DND-41 (cell line): ENCODE results near the gene WFS1.

Experiments used
- ATAC-seq: fragments of 200-7000 bp; cut with Tn5 transposase; 3 replicates; pipeline ENCODE4 v1.9.1; 2021; ENCODE audit warnings: low read depth; ENCODE audit not compliant: insufficient read depth
- DNase-seq: peaks from one replicate; pipeline ENCODE4 v3.0.0-alpha.2; 2020
- H2AFZ ChIP-seq: 2 replicates; pipeline ENCODE4 v1.6.0; 2012; ENCODE audit warnings: low read depth, low read length
- H3K27ac ChIP-seq: 2 replicates; pipeline ENCODE4 v1.5.1; 2012; ENCODE audit warnings: low read length, inconsistent platforms
- H3K27me3 ChIP-seq: fragments of 200-600 bp; sonication (generic); 2 replicates; pipeline ENCODE4 v1.6.0; 2012; ENCODE audit warnings: low read length, mild to moderate bottlenecking, inconsistent platforms; ENCODE audit not compliant: insufficient read depth, poor library complexity
- H3K36me3 ChIP-seq: 2 replicates; pipeline ENCODE4 v1.5.1; 2012; ENCODE audit warnings: low read length, inconsistent platforms; ENCODE audit not compliant: insufficient read depth
- H3K4me1 ChIP-seq: 2 replicates; pipeline ENCODE4 v1.5.1; 2012; ENCODE audit warnings: mild to moderate bottlenecking, low read length; ENCODE audit not compliant: insufficient read depth
- H3K4me2 ChIP-seq: 2 replicates; pipeline ENCODE4 v1.6.0; 2012; ENCODE audit warnings: mild to moderate bottlenecking, moderate library complexity, low read length, inconsistent platforms; ENCODE audit not compliant: insufficient read depth
- H3K4me3 ChIP-seq, 2 experiments: fragments of 200-600 bp in 1 of 2; shearing (Covaris generic) in 1 of 2; 2 replicates each; pipeline ENCODE4 v1.5.1; 2012 to 2016; ENCODE audit warnings: inconsistent platforms in 2 of 2, low read length in 2 of 2, mild to moderate bottlenecking in 2 of 2, low read depth in 1 of 2, moderate library complexity in 1 of 2
- H3K79me2 ChIP-seq: 2 replicates; pipeline ENCODE4 v1.6.0; 2012; ENCODE audit warnings: low read length, inconsistent platforms; ENCODE audit not compliant: insufficient read depth
- H3K9ac ChIP-seq: 2 replicates; pipeline ENCODE4 v1.6.0; 2012; ENCODE audit warnings: low read depth, mild to moderate bottlenecking, inconsistent platforms, low read length, moderate library complexity
- H3K9me3 ChIP-seq: 2 replicates; pipeline ENCODE4 v1.5.1; 2012; ENCODE audit warnings: low read length, moderate library complexity, mild to moderate bottlenecking, inconsistent platforms; ENCODE audit not compliant: insufficient read depth, severe bottlenecking
- H4K20me1 ChIP-seq: 2 replicates; pipeline ENCODE4 v1.6.0; 2012; ENCODE audit warnings: low read length; ENCODE audit not compliant: insufficient read depth
- EZH2 ChIP-seq: IDR thresholded peaks from 3 replicates; pipeline ENCODE4 v1.6.1; 2012; ENCODE audit warnings: borderline replicate concordance, low read depth, mild to moderate bottlenecking, moderate library complexity, low read length, inconsistent platforms; ENCODE audit not compliant: severe bottlenecking
- TF ChIP-seq, protein P1 (sequence below): IDR thresholded peaks from 2 replicates; pipeline ENCODE4 v1.5.1; 2012; ENCODE audit warnings: borderline replicate concordance, low read length, moderate library complexity, mild to moderate bottlenecking; ENCODE audit not compliant: poor library complexity, severe bottlenecking; ENCODE audit errors: extremely low read depth

Gene WFS1

DNA sequence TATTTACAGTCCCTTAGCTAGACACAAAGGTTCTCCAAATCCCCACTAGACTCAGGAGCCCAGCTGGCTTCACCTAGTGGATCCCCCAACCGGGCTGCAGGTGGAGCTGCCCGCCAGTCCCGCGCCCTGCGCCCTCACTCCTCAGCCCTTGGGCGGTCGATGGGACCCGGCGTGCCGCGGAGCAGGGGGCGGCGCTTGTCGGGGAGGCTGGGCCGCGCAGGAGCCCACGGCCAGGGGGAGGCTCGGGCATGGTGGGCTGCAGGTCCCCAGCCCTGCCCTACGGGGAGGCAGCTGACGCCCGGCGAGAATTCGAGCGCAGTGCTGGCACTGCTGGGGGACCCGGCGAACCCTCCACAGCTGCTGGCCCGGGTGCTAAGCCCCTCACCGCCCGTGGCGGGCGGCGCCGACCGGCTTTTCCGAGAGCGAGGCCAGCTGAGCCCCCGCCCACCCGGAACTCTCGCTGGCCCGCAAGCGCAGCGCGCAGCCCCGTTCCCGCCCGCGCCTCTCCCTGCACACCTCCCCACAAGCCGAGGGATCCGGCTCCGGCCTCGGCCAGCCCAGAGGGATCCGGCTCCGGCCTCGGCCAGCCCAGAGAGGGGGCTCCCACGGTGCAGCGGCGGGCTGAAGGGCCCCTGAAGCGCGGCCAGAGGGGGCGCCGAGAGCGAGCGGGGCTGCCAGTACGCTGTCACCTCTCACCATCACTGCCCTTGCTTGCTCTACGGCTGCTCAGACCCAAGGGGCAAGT is 39.4 kb downstream of the WFS1 start:
- TF ChIP-seq, protein P1, sequence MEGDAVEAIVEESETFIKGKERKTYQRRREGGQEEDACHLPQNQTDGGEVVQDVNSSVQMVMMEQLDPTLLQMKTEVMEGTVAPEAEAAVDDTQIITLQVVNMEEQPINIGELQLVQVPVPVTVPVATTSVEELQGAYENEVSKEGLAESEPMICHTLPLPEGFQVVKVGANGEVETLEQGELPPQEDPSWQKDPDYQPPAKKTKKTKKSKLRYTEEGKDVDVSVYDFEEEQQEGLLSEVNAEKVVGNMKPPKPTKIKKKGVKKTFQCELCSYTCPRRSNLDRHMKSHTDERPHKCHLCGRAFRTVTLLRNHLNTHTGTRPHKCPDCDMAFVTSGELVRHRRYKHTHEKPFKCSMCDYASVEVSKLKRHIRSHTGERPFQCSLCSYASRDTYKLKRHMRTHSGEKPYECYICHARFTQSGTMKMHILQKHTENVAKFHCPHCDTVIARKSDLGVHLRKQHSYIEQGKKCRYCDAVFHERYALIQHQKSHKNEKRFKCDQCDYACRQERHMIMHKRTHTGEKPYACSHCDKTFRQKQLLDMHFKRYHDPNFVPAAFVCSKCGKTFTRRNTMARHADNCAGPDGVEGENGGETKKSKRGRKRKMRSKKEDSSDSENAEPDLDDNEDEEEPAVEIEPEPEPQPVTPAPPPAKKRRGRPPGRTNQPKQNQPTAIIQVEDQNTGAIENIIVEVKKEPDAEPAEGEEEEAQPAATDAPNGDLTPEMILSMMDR = no peak
- TF ChIP-seq EZH2 = no peak
- no peaks in the 10 kb centered on the region for H3K4me1 ChIP-seq
- no peaks in the 10 kb centered on the region for H4K20me1 ChIP-seq
- DNase-seq = no peak
- H3K9me3 ChIP-seq = no peaks in the 10 kb centered on the region
- H3K4me2 ChIP-seq = no peak overlapping the region
- no peak for ATAC-seq
- no peak overlapping the region for H2AFZ ChIP-seq
- H3K36me3 ChIP-seq = no peaks in the 10 kb centered on the region
- no peaks in the 10 kb centered on the region for H3K79me2 ChIP-seq
- no peaks in the 10 kb centered on the region for H3K27me3 ChIP-seq
- H3K9ac ChIP-seq = no peak overlapping the region
- no peak overlapping the region for H3K27ac ChIP-seq
- no peak overlapping the region for H3K4me3 ChIP-seq

DNA sequence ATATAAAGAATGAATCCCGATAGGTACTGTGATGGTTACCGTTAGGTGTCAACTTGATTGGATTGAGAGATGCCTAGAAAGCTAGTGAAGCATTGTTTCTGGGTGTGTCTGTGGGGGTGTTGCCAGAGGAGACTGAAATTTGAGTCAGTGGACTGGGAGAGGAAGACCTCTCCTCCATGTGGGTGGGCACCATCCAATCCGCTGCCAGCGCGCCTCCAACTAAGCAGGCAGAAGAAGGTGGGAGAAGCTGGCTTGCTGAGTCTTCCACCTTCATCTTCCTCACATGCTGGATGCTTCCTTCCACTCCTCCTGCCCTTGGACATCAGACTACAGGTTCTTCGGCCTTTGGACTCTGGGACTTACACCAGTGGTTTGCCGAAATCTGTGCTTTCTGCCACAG is 40.1 kb downstream of the WFS1 start:
- H3K4me2 ChIP-seq = no peak overlapping the region
- H3K27ac ChIP-seq = no peak overlapping the region
- no peaks in the 10 kb centered on the region for H3K36me3 ChIP-seq
- no peaks in the 10 kb centered on the region for H3K4me1 ChIP-seq
- no peaks in the 10 kb centered on the region for H3K9me3 ChIP-seq
- DNase-seq (no peak), ATAC-seq (no peak)
- H3K4me3 ChIP-seq = no peak overlapping the region
- H2AFZ ChIP-seq = no peak overlapping the region
- no peak for TF ChIP-seq EZH2
- TF ChIP-seq, protein P1 = no peak
- H3K9ac ChIP-seq = no peak overlapping the region
- H3K79me2 ChIP-seq = no peaks in the 10 kb centered on the region
- no peaks in the 10 kb centered on the region for H3K27me3 ChIP-seq
- H4K20me1 ChIP-seq = no peaks in the 10 kb centered on the region

DNA sequence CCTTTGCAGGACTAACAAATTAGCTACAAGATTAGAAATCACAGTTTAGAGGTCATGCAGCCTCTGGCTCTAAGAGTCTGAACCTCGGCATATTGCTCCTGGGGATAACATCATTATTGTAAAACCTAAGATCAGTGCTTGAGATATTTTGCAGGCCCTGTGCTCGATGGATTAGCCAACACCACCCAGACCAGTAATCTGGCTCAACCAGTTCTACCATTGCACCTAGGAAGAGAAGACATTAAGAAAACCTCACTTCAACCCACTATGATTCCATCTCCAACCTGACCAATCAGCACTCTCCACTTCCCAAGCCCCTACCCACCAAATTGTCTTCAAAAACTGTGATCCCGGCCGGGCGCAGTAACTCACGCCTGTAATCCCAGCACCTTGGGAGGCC is 43.6 kb downstream of the WFS1 start:
- Histone ChIP-seq H2AFZ (no peak overlapping the region), H3K4me3 (no peak overlapping the region), H4K20me1 (no peaks in the 10 kb centered on the region), H3K9me3 (no peaks in the 10 kb centered on the region), H3K4me2 (no peak overlapping the region), H3K4me1 (no peaks in the 10 kb centered on the region), H3K36me3 (no peaks in the 10 kb centered on the region), H3K27me3 (no peaks in the 10 kb centered on the region), H3K9ac (no peak overlapping the region), H3K27ac (no peak overlapping the region), H3K79me2 (no peaks in the 10 kb centered on the region)
- TF ChIP-seq, protein P1 = no peak
- TF ChIP-seq EZH2 = no peak
- no peak for ATAC-seq
- DNase-seq = no peak
